HG03280 (cell line): ENCODE data around the gene SHPK.

Source experiments
- ATAC-seq: cut with Tn5 transposase; IDR thresholded peaks from one replicate; pipeline ENCODE4 v1.9.1; 2021; ENCODE audit warnings: mild to moderate bottlenecking, moderate library complexity; ENCODE audit not compliant: unreplicated experiment

Gene SHPK

GRCh38 chr17:3635474-3636153 lies 436 bp downstream of the SHPK start:
- ATAC-seq, result no peak

DNA sequence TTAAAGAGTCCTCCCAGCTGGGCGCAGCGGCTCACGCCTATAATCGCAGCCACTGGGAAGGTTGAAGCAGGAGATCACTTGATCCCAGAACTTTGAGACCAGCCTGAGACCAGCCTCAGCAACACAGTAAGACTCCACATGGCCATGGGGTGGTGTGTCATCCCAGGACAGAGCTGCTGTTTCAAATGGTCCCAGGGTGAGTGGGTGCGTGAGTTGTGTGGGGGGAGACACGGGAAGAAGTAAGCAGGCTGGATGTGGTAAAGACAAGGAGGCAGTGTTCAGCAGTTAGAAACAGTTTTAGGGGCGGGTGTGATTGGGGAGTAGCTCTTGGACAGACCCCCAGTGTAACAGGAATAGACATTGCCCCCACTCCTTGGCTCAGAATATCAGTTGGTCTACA lies 3.8 kb downstream of the SHPK start:
- ATAC-seq, result no peak

GRCh38 chr17:3630781-3631180 lies 5.3 kb downstream of the SHPK start:
- ATAC-seq, result no peak

DNA sequence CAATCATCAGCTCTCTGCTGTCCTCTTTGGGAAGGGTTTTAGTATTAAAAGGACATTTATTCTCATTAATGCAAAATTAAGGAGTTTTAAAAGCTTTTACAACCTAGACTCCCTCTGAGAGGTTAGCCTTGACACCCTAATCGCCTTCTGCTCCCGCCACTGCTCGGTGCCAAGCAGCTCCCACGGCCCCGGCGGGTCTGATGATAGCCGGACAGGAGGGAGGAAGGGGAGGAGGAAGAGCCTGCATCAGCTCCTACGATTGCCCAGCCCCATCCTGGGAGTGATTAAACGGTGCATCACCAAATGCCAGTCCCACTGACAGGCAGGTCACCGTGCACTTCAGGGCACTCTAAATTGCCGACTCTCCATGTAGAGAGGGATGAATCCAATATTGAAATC lies 8.3 kb downstream of the SHPK start:
- no peak for ATAC-seq

DNA sequence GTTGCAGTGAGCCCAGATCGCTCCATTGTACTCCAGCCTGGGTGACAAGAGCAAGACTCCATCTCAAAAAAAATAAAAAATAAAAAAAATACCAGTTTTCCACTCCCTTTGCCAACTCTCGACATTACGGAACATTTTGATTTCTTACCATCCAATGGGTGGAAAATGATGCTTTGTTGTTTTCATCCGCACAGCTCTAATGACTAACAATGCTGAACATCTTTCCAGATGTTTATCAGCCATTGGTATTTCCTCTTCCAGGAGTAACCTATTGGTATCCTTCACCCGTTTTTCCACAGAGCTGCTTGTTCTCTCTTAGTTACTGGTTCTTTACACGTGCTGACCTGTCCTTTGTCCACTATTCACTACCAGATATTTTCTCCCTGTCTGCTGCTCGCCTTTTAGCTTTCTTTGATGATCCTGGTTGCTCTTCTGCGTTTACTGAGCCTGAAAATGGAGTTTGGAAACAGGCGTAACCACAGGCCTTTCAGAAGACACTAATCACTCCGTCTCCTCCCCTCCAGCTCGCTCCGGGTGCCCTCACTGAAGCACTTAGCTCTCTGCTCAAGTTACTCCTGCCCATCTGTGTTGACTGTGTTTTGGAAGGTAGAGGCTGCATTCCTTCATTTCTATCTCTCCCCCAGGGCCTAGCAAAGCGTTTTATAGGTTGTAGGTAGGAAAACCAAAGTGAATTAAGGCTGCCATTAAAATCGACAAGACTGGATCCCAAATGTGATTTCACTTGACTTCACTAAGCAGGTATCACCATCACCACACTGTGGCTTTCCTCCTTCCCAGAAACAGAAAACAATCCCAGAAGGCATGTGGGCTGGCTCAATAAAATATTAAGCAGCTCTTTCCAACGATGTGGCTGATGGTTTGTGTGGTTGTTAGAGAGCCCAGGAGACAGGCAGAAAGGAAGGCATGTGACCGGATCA lies 8.9 kb downstream of the SHPK start:
- no peak for ATAC-seq

DNA sequence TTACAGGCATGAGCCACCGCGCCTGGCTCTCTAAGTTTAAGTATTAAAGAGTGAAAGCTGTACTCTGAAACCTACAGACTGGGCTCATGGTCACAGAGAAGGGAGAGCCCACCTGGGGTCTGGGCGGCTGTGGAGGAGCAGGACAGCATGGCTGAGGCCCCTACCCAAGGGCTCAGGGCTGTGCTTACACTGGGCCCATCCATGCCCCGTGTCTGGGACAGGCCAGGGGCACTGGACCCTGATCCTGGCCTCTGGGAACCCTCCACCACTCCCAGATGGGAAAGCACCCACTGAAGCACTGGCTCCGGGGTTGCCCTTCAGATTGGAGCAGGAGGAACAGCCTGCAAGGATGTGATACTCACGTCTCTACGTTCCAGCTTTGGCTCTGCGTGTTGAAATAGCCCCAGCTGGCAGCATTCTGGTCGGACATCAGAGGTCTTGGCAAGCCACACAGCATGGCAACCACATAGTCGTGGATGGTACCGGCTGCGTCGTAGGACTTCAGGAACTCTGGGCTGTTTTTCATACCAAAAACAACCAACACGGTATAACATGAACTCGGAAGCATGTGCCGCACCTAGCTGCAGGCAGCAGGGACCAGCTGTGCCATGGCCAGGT lies 13.0 kb downstream of the SHPK start:
- ATAC-seq, result no peak

DNA sequence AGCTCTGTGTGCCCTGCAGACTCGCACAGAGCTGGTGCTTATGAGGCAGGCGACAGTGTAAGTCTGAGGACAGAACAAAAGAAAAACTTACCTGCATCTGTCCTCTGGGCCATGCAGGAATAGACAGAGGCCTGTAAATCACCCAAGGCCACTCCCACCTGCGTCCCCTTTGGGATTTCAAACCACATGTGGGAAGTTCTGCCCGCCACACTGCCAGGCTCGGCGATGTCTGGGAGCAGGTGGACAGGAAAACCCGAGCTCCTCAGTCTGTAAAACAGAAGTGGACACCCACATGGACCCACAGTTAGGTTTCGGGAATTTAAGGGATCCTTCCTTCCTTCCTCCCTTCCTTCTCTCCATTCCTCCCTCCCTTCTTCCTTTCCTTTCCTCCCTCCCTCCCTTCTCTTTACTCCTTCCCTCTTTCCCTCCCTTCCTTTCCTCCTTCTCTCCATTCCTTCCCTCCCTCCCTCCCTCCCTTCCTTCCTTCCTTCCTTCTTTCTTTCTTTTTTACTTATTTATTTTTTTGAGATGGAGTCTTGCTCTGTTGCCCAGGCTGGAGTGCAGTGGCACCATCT lies 14.8 kb downstream of the SHPK start:
- ATAC-seq, result no peak

DNA sequence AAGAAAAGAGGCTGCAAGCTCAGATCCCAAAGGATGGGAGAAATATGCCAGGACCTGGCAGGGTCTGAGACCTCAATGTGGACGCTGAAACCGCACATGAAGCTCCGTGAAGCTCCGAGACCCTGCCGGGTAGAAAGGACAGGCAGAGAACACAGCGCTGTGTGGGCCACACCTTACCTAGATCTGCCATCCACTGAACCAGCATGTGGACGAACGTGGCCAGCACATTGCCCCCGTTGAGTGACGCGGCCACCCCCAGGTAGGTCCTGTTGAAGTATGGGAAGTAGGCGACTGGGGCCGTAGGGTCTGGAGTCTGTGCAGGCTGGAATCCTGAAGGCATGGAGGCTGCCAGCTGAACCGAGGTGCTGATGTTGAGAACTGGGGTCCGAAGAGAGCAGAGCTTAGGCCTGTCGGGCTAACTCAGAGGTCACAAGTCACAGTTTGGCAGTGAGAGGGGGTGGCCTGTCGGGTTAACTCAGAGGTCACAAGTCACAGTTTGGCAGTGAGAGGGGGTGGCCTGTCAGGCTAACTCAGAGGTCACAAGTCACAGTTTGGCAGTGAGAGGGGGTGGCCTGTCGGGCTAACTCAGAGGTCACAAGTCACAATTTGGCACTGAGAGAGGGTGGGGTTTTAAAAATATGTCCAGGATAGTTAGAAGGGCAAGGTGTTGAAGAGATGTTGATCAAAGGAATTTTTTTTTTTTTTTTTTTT lies 20.7 kb downstream of the SHPK start:
- no peak for ATAC-seq

- ATAC-seq, result no peak
Observed at GRCh38 chr17:3613124-3613523, 22.9 kb downstream of the SHPK start.

- ATAC-seq, result no peak
Observed at GRCh38 chr17:3610523-3610922, 25.5 kb downstream of the SHPK start.

- no peak for ATAC-seq
Observed at GRCh38 chr17:3609689-3610088, 26.4 kb downstream of the SHPK start.

DNA sequence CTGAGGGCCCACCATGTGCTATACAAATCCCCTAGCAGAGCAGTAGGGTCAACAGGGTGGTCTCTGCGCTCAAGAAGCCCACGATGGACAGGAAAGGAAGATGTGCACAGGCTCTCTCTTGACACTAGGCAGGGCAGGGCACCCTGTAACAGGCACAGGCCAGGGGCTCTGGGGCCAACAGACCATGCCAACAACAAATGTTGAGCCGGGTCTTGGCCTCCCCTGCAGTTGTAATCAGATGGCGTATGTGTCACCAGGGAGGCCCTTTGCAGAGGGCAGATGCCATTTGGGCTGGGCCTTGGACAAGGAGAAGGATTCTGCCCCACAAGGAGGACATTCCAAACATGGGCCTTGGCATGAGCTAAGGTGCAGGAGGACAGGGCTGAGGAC lies 32.2 kb downstream of the SHPK start:
- ATAC-seq, result no peak

DNA sequence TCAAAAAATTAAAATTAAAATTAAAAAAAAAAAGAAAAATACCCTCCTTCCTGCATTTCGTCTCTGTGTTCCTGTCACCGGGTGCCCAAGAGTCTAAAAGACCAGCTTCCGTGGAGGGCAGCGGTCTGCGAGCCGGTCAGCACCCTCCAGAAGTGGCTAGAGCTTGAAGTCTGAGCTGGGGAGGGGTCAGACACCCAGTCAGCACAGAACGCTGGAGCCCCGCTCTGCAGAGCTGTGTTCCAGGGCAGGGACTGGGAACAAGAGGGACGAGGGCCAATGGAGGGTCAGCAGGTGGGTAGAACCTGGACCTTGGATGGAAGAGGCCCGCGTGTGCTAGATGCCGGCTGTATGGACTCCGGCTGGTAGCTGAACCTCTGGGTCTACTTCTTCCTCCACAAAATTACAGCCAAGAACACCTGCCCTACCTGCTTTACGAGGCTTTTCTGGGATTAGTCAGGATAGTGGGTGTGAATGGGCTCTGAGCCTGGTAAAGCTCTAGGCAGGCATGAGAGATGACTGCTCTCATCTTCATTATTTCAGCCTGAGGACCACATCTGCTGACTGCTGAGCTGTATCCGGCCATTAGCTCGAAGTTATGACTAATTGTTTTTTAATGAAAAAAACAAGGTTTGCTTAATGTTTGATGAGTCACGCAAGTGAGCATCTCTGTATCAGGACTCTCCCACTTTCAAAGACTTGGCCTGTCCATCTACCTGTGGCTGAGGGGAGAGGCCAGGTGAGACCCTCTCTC lies 32.8 kb downstream of the SHPK start:
- ATAC-seq, result no peak

DNA sequence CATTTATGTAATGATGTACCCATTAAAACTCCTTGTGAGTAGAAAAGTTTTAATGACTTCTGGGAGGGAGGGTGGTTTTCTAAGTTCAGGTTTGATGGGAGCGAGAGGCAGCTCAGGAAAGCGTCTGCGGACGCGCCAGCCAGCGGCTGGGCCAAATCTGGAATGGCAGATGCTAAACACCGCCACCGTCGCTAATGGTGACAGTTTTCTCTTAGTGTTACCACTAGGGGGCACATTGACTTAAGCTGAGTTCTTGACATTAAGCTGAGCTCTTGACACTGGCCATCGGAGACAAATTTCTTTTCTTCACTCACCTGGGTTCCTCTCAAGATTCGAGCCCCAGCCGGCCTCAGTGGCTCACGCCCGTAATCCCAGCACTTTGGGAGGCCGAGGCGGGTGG lies 33.6 kb downstream of the SHPK start:
- no peak for ATAC-seq

DNA sequence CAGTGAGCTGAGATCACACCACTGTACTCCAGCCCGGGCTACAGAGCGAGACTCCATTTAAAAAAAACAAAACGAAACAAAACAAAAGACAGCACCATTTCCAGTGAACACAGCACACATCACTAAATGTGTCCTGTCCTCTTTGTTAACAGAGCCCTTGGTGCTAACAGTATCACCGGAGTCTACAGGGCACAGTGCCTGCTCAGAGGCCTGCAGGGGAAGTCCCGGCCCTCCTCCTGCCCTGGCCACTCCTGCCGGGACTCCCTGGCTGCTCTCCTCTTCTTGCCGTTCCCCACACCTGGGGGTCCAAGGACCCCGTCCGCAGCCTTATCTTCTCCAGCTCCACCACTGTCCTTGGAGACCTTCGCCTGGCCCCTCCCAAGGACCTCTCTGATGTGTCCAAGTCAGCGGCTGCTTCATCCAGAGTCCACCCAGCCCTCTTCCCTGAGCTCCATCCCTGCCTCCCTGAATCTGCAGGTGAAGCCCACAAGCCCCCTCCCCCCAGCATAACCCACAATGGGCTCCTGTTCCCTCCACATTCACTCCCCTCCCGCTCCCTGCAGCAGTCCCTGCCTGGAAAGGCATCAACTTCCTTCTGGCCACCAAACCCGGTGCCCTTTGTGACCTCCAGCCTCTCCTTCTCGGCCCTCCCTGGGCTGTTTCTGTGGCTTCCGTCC lies 35.4 kb downstream of the SHPK start:
- ATAC-seq, result no peak

GRCh38 chr17:3598078-3598477 lies 38.0 kb downstream of the SHPK start:
- no peak for ATAC-seq

GRCh38 chr17:3596804-3597464 lies 39.1 kb downstream of the SHPK start:
- no peak for ATAC-seq

GRCh38 chr17:3594976-3595375 lies 41.1 kb downstream of the SHPK start:
- no peak for ATAC-seq
